Pons (tissue), 1 donor: ENCODE results near the gene C12orf54.
"Not testable (repeated sequence)": the region's sequence is repeated elsewhere in the genome, so short reads cannot be mapped to it uniquely, and the experiment has no call there.

Experiments
- DNase-seq: peaks from one replicate; pipeline ENCODE4 v3.0.0-alpha.2; 2016; ENCODE audit warnings: low spot score

C12orf54 gene

DNA sequence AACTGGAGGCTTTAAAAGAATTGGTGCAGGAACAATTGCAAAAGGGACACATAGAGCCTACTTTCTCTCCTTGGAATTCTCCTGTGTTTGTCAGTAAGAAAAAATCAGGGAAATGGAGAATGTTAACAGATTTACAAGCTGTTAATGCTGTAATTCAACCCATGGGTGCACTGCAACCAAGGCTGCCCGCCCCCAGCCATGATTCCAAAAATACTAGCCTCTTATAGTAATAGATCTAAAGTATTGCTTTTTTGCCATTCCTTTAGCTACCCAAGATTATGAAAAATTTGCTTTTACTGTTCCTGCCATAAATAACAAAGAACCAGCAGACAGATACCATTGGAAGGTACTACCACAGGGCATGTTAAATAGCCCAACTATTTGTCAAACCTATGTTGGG, 27.8 kb downstream of the C12orf54 start:
- no peak for DNase-seq

DNA sequence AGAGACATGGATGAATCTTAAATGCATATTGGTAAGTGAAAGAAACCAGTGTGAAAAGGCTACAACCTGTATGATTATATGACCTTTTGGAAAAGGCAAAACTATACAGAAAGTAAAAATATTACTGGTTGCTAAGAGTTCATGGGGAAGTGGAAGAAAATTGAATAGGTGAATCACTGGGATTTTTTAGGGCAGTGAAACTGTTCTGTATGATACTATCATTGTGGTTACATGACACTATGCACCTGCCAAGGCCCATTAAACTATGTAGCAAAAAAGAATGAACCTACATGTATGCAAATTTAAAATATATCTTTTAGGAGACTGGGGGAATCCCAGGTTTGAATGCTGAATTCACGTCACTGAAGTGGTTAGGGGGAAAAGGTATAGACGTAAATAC, 30.6 kb downstream of the C12orf54 start:
- DNase-seq: no peak

DNA sequence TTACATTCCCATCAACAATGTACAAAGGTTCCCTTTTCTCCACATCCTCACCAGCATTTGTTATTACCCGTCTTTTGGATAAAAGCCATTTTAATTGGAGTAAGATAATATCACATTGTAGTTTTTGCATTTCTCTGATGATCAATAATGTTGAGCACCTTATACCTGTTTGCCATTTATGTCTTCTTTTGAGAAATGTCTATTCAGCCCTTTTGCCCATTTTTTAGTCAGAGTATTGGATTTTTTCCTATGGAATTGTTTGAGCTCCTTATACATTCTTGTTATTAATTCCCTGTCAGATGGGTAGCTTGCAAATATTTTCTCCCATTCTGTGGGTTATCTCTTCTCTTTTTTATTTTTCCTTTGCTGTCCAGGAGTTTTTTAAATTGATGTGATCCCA, 32.4 kb downstream of the C12orf54 start:
- no peak for DNase-seq

DNA sequence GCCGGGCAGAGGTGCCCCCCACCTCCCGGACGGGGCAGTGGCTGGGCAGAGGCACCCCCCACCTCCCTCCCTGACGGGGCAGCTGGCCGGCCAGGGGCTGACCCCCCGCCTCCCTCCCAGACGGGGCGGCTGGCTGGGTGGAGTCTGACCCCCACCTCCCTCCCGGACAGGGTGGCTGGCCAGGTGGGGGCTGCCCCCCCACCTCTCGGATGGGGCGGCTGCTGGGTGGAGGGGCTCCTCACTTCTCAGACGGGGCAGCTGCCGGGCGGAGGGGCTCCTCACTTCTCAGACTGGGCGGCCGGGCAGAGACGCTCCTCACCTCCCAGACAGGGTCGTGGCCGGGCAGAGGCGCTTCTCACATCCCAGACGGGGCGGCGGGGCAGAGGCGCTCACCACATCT, 38.1 kb downstream of the C12orf54 start:
- not testable (repeated sequence) for DNase-seq

DNA sequence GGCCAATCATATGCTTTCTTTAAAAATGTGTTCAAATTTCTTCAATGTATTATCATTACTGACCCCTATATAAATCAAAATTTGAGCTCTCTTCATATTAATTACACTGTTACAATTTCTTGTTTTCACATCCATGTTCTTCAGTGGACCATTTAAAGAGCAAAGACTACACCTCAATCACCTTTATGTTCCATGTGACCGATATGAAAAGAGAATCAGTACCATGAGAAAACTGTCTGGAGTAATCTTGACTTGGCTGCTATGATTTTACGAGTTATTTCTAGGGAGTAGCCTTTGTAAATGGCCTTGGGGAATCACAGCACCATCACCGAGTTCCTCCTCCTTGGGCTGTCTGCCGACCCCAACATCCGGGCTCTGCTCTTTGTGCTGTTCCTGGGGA, 43.0 kb downstream of the C12orf54 start, which contains the start of gene OR8S1:
TSS of gene OR8S1 (plus strand) at position 301 of the 400 bp plus-strand sequence. CDS start at position 301, 0 bp downstream.
- DNase-seq: no peak

DNA sequence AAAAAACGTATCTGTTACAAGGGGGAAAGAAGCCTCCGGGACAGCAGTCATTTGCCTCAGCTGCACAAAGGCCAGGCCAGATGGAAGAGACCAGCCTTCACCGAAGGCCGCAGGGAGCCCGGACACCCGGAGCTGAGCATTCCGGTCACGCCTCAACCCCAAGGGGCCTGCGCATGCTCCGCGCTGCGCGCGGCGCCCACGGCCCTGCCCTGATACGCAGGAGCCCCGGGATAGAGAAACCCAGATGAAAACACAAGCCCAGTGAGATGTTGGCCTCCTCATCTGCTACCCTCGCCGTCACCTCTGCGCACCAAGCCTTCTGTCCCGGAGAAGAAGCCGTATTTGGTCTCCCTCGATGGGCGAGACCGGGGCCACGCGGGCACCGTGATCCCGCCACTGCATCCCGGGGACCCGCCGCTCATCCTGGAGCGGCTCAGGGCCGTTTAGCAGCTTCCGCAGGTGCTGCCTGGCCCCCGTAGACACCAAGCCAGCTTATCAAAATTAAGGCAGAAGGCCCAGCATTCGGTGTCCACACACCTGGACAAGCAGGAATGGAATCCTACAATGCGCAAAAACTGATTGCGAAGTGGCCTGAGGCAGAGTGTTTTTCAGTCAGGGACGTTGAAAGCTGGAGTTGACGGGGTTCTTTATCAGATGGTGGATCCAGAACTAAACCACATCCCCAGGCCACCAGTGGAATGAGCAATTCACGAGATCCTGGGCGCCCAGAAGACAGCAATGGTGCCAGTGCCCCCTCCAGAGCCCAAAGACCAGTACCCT, 45.8 kb downstream of the C12orf54 start:
- DNase-seq: no peak

DNA sequence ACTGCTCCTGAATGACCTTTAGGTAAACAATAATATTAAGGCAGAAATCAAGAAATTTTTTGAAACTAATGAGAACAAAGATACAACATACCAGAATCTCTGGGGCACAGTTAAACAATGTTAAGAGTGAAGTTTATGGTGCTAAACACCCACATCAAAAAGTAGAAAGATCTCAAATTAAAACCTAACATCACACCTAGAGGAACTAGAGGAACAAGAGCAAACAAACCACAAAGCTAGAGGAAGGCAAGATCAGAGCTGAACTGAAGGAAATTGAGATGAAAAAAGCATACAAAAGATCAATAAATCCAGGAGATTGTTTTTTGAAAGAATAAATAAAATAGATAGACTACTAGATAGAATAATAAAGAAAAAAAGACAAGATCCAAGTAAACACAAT, 50.3 kb downstream of the C12orf54 start:
- DNase-seq: no peak

DNA sequence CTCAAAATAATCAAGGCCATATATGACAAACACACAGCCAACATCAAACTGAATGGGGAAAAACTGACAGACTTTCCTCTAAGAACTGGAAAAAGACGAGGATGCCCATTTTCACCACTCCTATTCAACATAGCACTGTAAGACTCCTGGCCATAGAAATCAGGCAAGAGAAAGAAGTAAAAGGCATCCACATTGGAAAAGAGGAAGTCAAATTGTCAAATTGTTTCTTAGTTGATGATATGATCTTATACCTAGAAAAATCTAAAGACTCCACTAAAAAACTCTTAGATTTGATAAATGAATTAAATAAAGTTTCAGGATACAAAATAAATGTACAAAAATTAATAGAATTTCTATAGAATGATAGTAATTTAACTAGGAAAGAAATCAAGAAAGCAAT, 54.3 kb downstream of the C12orf54 start:
- DNase-seq: no peak

DNA sequence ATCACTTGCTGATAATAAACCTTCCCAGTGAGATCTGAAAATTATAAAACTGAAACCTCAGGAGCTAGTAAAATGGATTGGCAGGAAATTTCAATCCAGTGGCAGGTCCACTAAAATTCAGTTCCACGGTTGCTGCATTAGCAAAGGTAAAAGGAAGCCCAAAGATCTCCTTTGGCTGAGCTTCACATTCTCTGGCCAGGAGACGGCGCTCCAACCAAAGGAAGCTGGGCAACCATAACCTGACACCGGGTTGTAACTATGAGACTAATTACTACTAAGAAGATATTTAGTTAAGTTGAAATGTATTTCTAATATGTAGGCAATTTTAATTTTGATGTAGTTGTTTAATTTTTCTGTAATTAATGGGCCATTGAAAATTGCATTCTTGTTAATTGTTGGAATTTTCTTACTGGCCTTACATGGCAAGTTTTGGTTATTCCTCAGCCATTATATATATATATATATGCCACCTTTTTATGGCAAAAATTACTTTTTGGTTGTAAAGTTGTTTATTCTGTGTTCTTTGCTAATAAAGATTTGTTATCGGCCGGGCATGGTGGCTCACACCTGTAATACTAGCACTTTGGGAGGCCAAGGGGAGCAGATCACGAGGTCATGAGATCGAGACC, 60.1 kb downstream of the C12orf54 start:
- DNase-seq: peak; percentile 20

DNA sequence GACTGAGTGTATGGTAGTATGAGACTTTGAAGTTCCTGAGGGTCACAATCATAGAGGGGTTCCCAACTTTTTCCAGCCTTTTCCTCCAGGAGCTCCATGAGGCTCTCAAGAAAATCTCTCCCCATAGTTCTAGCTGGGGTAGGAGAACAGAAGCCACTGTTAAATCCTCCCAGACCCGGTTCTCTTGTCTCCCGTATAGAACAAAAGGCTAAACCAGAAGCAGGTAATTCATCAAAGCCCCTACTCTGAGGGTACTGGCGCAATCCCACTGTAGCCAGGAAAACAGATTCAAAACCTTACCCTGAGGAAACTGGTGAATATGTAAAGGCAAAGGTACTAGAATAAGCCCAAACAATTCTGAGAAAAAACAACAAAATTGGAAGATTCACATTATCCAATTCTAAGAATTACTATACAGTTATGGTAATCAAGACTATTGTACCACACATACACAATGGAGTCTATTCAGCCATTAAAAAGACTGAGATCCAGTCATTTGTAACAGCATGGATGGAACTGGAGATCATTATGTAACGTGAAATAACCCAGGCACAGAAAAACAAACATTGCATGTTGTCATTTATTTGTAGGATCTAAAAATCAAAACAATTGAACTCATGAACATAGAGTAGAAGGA, 63.7 kb downstream of the C12orf54 start:
- DNase-seq: peak; percentile 14
